HG02763 (cell line): ENCODE measurements around the gene THAP11.
"Not testable (repeated sequence)": the region's sequence is repeated elsewhere in the genome, so short reads cannot be mapped to it uniquely, and the experiment has no call there.

Source experiments
- ATAC-seq: cut with Tn5 transposase; IDR thresholded peaks from one replicate; pipeline ENCODE4 v1.9.1; 2021; ENCODE audit warnings: mild to moderate bottlenecking, moderate library complexity; ENCODE audit not compliant: unreplicated experiment

The THAP11 gene

DNA sequence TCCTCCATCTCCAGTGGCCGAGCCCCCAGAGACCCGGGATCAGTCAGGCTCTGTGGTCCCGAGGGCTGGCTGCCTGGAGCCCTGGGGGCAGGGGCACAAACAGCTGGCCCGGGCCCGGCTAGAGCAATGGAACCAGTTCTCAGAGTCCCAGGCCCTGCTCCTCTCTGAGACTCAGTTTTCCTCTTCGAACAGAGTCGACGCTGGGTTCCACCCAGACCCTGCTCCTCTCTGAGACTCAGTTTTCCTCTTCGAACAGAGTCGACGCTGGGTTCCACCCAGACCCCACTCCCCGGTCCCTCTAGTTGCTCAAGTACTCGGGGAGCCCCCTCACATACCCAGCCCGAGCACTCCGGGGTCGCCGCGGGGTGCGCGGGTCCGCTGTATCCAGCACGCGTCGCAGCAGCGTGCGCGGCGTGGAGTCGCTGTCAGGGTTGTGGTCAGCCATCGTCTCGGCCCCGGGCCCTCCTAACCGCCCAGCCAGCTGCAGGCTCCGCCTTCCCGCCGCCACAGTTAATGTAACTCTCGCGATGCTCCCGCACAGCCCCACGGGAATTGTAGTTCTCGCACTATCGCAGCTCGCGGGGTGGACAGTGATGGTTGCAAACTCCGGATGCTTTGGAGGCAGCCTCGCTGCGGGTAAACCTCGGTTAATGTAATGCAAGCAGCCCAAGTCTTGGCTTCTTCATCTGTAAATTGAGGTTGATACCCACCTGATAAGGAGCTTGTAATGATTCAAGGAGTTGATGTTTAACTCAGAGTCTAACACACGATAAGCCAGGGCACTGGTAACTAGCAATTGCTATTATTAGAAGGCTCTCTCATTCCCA is 8.5 kb upstream of the THAP11 start:
- ATAC-seq = peak; percentile 95

DNA sequence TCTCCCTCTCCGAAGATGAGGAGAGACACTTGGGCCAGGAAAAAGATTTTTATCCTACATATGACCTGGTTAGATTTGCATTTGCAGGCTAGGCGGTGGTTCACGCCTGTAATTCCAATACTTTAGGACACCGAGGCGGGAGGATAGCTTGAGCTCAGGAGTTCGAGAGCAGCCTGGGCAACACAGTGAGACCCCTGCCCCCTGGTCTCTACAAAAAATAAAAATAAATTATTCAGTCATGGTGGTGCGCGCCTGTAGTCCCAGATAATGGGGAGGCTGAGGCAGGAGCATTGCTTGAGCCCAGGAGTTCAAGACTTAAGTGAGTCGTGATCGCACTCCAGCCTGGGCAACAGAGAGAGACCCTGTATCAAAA is 7.9 kb upstream of the THAP11 start:
- ATAC-seq = no peak

DNA sequence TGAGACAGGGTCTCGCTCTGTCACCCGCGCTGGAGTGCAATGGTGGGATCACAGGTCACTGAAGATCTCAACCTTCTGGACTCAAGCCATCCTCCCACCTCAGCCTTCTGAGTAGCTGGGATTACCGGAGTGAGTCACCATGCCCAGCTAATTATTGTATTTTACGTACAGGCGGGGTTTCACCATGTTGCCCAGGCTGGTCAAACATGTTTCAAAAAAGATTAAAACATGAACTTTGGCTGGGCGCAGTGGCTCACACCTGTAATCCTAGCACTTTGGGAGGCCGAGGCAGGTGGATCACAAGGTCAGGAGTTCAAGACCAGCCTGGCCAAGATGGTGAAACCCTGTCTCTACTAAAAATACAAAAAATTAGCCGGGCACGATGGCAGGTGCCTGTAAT is 4.9 kb upstream of the THAP11 start:
- ATAC-seq = not testable (repeated sequence)

DNA sequence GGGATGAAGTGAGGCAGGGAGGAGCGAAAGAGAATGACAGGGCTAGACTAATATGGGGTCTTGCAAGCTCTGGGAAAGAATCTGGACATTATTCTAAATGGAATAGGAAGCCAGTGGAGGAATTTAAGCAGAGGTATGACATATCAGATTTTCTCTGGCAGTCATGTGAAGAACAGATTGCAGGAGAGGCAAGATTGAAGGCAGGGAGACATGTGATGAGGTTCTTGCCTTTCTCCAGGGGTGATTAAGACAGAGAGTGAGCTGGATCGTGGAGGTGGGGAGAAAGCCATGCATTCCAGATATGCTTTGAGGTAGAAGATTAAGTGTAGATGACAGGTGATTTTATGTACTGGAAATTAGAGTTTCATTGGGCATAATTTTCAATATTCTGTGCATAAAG is 4.3 kb upstream of the THAP11 start:
- ATAC-seq = no peak

DNA sequence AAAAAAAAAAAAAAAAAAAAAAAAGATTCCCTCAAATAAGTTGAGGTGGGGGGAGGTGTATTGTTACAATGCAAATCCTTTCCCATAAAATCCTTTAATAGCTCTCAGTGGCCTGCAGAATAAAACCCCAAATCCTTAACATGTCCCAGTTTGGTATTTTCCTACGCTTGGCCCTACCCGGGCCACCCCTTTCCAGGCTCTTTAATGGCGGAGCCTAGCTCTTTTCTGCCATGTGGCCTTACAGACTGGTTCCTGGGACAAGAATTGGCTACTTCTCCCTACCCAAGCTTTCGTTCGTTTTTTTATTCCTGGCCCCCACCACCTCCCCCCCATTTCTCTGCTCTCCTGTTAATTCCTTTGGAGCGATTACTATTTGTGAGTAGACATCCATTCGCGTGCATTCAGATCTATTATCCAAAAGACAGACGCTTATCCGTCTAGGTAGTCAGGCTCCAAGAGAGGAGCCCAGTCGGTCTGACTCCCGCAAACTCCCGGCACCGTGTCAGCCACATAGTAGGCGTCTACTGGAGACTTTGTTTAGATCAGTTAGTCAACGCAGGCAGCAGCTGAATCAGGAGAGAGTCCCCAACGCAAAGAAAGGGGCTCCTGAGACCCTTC is 813 bp upstream of the THAP11 start:
- ATAC-seq = no peak

DNA sequence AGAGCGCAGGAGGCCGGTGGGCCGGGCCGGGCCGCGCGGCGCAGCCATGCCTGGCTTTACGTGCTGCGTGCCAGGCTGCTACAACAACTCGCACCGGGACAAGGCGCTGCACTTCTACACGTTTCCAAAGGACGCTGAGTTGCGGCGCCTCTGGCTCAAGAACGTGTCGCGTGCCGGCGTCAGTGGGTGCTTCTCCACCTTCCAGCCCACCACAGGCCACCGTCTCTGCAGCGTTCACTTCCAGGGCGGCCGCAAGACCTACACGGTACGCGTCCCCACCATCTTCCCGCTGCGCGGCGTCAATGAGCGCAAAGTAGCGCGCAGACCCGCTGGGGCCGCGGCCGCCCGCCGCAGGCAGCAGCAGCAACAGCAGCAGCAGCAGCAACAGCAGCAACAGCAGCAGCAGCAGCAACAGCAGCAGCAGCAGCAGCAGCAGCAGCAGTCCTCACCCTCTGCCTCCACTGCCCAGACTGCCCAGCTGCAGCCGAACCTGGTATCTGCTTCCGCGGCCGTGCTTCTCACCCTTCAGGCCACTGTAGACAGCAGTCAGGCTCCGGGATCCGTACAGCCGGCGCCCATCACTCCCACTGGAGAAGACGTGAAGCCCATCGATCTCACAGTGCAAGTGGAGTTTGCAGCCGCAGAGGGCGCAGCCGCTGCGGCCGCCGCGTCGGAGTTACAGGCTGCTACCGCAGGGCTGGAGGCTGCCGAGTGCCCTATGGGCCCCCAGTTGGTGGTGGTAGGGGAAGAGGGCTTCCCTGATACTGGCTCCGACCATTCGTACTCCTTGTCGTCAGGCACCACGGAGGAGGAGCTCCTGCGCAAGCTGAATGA is 606 bp downstream of the THAP11 start:
- peak; percentile 9 for ATAC-seq

DNA sequence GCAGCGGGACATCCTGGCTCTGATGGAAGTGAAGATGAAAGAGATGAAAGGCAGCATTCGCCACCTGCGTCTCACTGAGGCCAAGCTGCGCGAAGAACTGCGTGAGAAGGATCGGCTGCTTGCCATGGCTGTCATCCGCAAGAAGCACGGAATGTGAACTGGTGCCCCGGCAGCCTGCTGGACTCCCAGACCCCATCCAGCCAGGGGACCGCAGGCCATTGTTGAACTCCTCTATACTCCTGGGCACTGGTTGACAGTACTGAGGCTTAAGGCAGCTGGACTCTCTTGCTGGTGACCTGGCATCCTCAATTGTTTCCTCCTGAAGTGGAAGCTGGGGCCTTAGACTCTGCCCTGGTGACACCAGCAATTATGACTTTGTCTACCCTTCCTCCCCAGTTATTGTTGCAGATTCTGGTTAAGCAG is 1.2 kb downstream of the THAP11 start:
- ATAC-seq = no peak

DNA sequence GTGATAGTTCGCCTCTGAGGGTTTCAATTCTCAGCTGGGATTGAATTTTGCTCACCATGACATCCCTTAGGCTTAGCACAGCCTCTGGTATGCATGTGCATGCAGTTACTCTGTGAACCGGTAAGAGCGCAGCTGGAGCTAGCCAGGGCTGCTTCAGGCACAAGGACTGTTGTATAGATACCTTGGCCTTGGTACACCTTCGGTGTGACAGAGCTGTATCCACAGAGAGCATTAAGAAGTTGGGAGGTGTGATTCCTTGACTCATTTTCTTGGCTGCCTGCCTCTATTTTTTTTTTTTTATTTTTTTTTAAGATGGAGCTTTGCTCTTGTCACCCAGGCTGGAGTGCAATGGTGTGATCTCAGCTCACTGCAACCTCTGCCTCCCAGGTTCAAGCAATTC is 2.4 kb downstream of the THAP11 start:
- no peak for ATAC-seq

DNA sequence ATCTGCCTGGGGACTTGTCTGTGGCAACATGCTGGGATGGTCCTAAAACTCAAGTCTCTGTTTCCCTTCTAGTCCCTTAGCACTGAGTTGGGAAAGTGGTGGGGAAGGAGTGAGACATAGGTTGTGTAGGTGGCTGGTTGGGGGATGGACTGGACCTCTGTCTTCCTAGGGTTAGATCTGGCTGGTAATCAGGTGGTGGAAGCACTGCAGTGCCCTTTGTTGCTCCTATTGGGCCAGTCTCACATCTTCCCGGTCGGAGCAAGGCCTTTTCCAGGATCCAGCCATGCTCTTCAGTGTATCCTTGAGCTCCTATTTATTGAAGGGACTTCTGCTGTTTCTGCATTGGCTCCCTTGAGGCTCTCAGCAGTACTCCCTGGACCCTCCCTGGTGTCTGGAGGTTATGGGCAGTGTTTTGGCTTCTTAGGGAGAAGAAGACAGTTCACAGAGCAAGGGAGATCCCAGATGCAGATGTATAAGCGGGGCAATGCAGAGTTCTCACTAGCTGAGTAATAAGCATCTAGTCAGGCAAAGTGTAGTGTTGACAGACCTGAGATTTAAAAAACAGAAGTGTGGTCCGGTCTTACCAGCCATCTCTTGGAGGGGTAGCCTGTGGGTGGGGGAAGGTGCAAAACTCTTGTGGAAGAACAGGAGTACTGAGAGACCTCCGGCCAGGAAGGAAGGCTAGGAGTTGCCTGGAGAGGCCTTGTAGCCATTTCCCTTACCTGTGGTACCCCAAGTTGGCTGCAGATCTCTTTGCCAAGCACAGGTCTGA is 3.4 kb downstream of the THAP11 start:
- ATAC-seq = no peak

DNA sequence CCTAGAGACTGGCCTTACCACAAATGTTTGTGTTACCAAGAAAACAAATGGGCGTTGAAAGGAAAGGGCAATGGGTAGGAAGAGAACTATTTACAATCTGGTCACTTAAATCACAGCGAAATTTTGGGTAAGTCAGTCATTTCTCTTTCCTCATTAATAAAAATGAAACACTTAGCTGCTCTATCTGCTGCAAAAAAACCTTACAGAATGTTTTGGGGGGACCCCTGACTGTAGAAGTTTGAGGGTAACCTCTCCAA is 3.9 kb downstream of the THAP11 start:
- ATAC-seq = no peak

DNA sequence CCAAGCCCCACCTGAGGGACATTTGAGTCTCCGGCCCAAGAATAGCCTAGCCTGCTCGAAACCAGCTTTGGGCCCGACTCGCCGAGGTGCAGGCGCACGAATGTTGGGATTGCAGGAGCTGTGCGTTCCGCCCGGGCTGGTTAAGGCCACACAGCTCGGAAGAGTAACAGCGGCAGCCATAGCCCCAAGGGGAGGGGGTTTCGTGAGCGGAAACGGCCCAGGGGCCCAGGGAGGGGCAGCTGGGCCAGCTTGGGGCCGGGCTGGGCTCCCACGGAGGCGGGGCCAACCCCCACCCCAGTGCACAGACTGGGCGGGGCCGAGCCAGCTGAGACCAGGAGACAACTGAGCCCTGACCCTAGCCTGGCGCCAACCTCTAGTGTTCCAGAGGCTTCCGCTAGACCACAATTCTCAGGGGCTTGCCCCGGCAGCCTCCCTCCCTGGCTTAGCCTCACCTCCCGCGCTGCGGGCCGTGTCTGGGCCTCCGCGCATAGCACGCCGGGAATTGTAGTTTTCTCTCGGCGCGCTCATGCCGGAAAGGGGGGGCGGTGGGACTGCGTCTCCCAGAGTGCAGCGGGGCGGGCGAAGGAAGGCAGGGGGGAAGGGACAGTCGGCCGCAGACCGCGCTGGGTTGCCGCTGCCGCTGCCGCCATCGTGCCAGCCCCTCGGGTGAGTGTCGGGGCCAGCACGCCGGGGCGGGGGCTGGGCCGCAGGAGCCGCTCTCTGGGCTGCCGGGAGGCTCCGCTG is 4.4 kb downstream of the THAP11 start, which contains the start of gene NUTF2:
Gene NUTF2, plus strand, starts transcription at position 614 of the 744 bp plus-strand sequence. CDS start 18,198 bp downstream, outside the sequence.
- peak; percentile 69 for ATAC-seq

DNA sequence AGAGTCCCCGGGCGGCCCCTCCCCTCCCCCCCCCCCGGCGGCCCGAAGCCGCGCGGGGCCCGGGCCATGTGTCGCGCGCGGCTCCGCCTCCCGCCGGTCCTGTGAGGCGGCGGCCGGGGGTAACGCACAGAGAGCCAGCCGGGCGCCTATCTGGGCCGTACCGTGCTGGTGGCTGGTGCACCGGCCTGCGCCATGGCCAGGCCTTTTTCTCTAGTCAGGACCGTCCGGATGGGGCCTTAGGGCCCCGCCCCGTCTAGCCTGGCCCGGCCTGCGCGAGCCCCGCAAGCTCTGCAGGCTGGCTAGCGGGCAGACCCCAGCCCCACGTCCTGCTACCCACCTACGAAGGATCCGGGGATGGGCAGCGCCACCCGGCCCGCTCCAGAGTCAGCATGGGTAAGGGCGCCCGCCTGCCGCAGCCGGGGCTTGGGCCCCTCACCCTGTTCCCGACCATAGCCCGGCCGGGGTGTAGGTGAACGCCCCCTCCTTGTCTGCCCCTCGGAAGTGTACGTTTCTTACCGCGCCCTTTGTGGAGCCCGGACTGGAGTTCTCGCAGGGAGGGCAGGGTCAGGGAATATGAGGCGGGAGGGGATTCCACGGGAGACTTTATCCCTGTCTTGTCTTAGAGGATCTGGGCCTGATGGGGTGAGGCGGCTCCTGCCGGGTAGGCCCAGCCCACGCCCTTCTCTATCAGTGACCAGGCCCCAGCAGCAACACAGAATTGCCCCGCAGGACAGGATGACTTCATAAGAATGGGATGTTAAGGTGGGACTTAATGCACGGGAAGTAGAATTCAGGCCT is 5.1 kb downstream of the THAP11 start, which contains the start of gene CENPT:
Gene CENPT, minus strand, starts transcription at position 630 of the 798 bp plus-strand sequence. CDS start 13,834 bp downstream, outside the sequence.
- ATAC-seq = peak; percentile 36

DNA sequence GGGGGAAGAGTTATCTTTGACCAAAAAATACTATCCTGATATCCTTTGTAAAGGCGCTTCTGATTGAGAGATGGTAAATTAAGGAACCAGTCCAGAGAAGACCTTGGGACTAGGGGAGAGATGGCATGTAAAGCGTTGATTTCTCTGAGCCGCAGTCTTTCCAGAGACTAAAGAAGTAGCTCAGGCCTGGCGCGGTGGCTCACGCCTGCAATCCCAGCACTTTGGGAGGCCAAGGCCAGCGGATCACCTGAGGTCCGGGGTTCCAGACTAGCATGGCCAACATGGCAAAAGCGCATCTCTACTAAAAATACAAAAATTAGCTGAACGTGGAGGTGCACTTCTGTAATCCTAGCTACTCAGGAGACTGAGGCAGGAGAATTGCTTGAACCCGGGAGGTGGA is 6.0 kb downstream of the THAP11 start:
- ATAC-seq = no peak

DNA sequence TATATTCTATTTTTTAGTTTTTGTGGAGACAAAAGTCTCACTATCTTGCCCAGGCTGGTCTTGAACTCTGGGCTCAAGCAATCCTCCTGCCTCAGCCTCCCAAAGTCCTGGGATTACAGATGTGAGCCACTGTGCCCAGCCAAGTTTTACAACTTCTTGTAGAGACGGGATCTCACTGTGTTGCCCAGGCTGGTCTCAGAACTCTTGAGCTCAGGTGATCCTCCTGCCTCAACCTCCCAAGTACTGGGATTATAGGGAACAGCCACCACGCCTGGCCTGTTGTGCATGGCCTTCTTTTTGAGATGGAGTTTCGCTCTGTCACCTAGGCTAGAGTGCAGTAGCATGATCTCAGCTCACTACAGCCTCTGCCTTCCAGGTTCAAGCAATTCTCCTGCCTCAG is 11.6 kb downstream of the THAP11 start:
- ATAC-seq = no peak

DNA sequence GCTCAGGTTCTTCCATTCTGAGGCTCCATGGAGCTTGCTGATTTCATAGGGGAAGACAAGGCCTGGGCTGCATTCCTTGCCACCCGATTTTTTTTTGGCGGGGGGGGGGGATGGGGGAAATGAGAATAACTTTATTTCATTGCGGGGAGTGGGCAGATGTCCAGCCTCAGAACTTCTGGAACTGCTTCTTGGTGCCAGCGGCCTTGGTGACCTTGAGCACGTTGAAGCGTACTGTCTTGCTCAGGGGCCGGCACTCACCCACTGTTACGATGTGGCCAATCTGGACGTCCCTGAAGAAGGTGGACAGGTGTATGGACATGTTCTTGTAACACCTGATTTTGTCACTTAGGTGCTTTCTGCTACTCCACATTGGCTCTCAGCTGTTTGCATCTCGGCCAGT is 13.7 kb downstream of the THAP11 start:
- no peak for ATAC-seq

DNA sequence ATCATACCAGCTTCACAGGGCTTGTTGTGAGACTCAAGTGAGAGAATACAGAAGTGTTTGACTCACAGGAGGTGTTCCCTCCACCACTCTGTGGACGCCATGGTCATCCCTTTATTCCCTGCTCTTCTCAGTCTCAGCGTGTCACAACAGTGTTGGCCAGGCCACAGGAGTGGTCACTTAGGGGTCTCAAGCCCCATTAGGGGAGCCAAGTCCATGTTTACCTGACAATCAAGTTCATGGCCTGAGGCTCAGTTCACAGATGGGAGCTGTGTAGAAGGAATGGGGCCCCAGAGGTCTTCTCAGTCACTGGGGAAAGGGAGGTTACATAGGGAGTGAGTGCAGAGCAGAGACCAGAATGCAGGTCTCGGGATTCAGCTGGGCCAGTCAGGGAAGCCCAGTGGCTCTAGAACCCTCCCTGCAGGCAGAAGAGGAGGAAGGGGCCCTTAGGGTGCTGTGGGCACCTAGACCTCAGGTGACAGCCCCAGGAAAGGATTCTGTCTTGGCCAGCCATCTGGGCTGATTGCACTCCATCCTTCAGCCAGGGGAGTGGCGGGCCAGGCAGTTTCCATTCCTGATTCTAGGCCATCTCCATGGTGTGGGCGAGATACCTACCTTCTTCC is 14.9 kb downstream of the THAP11 start:
- ATAC-seq = no peak

DNA sequence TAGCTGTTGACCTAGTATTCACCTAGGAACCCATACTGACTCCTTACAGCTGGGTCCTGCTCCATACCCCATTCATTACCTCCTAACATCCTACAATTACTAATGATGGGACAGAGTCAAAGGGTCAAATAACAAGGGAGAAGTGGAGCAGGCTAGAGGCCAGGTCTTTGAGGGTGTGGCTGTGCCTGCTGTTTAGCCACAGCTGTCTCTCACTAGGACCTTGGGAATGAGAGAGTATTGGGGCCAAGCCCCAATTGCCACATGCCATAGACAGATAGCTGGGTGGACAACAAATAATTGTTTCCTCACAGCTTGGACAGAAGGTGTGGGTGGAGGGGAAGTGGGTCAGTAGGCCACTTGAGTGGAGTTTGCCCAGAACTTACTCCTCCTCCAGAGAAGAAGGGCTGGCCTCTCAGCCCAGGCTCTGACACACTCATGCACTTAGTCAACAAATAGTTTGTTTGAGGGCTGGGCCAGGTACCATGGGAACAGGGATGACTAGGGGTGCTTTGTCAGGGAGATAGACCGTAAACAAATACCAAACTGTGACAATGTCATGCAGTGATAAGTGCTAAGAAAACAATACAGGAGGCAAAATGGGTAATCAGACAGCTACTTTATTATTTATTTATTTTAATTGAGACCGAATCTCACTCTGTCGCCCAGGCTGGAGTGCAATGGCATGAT is 15.6 kb downstream of the THAP11 start:
- no peak for ATAC-seq

DNA sequence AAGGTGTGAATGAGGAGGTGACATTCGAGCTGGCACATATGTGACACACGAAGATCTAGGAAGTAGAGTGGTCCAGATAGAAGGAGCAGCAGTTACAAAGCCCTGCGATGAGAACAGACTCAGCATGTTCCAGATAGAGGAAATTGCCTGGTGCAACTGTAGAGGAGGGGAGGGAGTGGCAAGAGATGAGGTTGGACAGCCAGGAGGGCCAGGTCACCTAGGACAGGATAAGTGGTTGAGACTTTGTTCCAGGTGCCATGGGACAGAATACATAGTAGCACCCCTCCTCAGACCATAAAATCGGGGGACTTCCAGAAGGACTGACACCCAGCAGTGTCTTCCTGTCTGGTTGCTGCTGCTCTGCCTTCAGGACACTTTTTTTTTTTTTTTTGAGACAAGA is 16.4 kb downstream of the THAP11 start:
- ATAC-seq = no peak
